ENCODE data around the gene ATF7IP2. TPM values are rescaled to one million over a fixed set of nuclear protein-coding genes. Genes with fewer than 3 reads are reported as not detected.

ATF7IP2 gene
- total RNA-seq, 4 donors from 2014 or later = 15.5 to 32.8 (median 28.3) TPM

- no peaks in the 10 kb centered on the region for H3K36me3 ChIP-seq
- no peaks in the 10 kb centered on the region for H3K9me3 ChIP-seq
- 83 to 86% methylated on average over 2 of the region's 2 CpGs for WGBS, 2 donors
- no peaks in the 10 kb centered on the region for H3K27me3 ChIP-seq
- intact Hi-C loops (cut with DNase I) = no loop called here
- no peaks in the 10 kb centered on the region for H3K4me1 ChIP-seq
- DNase-seq = no peak
- no peak overlapping the region for H3K4me3 ChIP-seq (replicated peaks in 1 of 3)
- TF ChIP-seq CTCF (IDR thresholded peaks at IDR 0.05) (no peak), POLR2A (IDR thresholded peaks at IDR 0.05) (no peak)
- H3K27ac ChIP-seq = no peak overlapping the region
These were observed 14.3 kb upstream of the ATF7IP2 start for GRCh38 chr16:10371592-10371991.

- 96 to 100% methylated on average over 1 of the region's 1 CpG for WGBS, 2 donors
- Histone ChIP-seq H3K27me3 (no peaks in the 10 kb centered on the region), H3K4me3 (replicated peaks in 1 of 3) (no peak overlapping the region), H3K27ac (no peak overlapping the region), H3K36me3 (no peaks in the 10 kb centered on the region), H3K9me3 (no peaks in the 10 kb centered on the region), H3K4me1 (no peaks in the 10 kb centered on the region)
- DNase-seq = no peak
- TF ChIP-seq POLR2A (IDR thresholded peaks at IDR 0.05) (no peak), CTCF (IDR thresholded peaks at IDR 0.05) (no peak)
- intact Hi-C loops (cut with DNase I) = no loop called here
These were observed 12.3 kb upstream of the ATF7IP2 start for GRCh38 chr16:10373556-10373955.

- WGBS, 2 donors = 93% methylated on average over 1 of the region's 1 CpG
- intact Hi-C loops (cut with DNase I) = no loop called here
- no peaks in the 10 kb centered on the region for H3K36me3 ChIP-seq
- H3K27me3 ChIP-seq = no peaks in the 10 kb centered on the region
- H3K9me3 ChIP-seq = no peaks in the 10 kb centered on the region
- TF ChIP-seq CTCF (IDR thresholded peaks at IDR 0.05) (no peak), POLR2A (IDR thresholded peaks at IDR 0.05) (no peak)
- H3K4me1 ChIP-seq = no peaks in the 10 kb centered on the region
- no peak overlapping the region for H3K27ac ChIP-seq
- H3K4me3 ChIP-seq (replicated peaks in 1 of 3) = no peak overlapping the region
- no peak for DNase-seq
These were observed 9.6 kb upstream of the ATF7IP2 start for GRCh38 chr16:10376229-10376628.

GRCh38 chr16:10383626-10384025 lies 2.2 kb upstream of the ATF7IP2 start:
- no peak for DNase-seq
- Histone ChIP-seq H3K9me3 (no peaks in the 10 kb centered on the region), H3K4me1 (peaks cover 5 to 8% of the 10 kb centered on the region in 2 donors), H3K36me3 (no peaks in the 10 kb centered on the region), H3K27me3 (no peaks in the 10 kb centered on the region), H3K27ac (no peak overlapping the region), H3K4me3 (replicated peaks in 1 of 3) (no peak overlapping the region)
- TF ChIP-seq CTCF (IDR thresholded peaks at IDR 0.05) = no peak
- no peak for TF ChIP-seq POLR2A (IDR thresholded peaks at IDR 0.05)
- WGBS, 2 donors = 72 to 78% methylated on average over 3 of the region's 3 CpGs
- intact Hi-C loops (cut with DNase I) = no loop called here

- peak overlapping the region; percentile 42 to 67 (median 47) for H3K4me3 ChIP-seq (replicated peaks in 1 of 3)
- no peaks in the 10 kb centered on the region for H3K36me3 ChIP-seq
- WGBS, 2 donors = 11 to 16% methylated on average over 14 of the region's 14 CpGs
- intact Hi-C loops (cut with DNase I) = no loop called here
- H3K4me1 ChIP-seq = peaks cover 5 to 8% of the 10 kb centered on the region in 2 donors
- H3K9me3 ChIP-seq = no peaks in the 10 kb centered on the region
- TF ChIP-seq POLR2A (IDR thresholded peaks at IDR 0.05) (no peak), CTCF (IDR thresholded peaks at IDR 0.05) (no peak)
- H3K27ac ChIP-seq = peak overlapping the region in 2 of 3 donors; percentile 69 to 75
- no peak for DNase-seq
- H3K27me3 ChIP-seq = no peaks in the 10 kb centered on the region
These were observed 748 bp downstream of the ATF7IP2 start for GRCh38 chr16:10386517-10387100.

All from thyroid gland (tissue), 4 donors.